Dermis microvascular lymphatic vessel endothelial cell (primary cell): Measurements from ENCODE around the gene LRP1B. TPM values are rescaled to one million over a fixed set of nuclear protein-coding genes. Genes with fewer than 3 reads are reported as not detected.

Experiments
- DNase-seq, 2 donors: peaks; one replicate each; pipeline versions ENCODE4 v3.0.0 to v3.0.0-alpha.2; 2010; ENCODE audit warnings: low read depth in 2 of 2
- total RNA-seq: library from RNA; depleted of rRNA; stranded (reverse); fragments of >200 nt; gene quantifications from 2 replicates; pipeline ENCODE4 v1.2.1, GENCODE V29; 2014

Gene LRP1B
- total RNA-seq, 1 donor from 2014 or later, result 0.13 TPM

GRCh38 chr2:142042536-142043199 lies 88.1 kb downstream of the LRP1B start:
- no peak for DNase-seq

- no peak for DNase-seq
These were observed 88.8 kb downstream of the LRP1B start for GRCh38 chr2:142041996-142042395.

- DNase-seq, result no peak
These were observed 89.7 kb downstream of the LRP1B start for GRCh38 chr2:142041105-142041504.

DNA sequence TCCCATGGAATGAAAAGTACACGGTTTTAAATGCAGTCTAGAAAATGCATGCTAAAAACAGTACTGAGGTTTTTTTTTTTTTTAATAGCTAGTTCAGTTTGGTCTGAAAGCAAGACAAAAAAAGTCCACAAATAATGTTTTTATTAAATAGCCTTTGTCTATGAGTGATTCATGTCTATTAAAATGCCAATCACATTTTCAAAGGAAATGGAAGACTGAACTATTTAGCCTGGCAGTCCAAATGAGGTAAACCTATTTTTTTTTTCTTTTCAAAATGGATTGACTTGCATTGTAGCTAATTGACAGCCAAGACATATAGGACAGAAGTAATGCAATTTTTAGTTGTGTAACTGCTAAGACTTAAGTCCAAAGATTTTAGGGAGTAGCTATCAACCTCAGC lies 90.3 kb downstream of the LRP1B start:
- no peak for DNase-seq

DNA sequence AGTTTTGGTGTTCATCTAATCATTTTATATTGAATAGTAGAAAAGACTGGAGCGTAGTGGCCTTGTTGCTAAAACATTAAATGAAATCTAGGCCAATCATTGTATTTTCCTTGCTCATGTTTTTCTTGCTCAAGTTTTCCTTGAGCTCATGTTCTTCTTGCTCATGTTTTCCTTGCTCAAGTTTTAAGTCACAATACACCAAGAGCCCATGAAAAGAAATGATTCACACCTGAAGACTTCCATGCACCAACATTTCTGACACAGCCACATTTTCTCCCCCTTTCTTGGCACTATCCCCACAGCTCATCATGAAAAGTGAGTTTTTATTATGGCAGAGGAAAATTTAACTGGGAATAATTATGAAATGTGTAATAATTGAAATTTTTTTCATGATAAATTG lies 92.0 kb downstream of the LRP1B start:
- no peak for DNase-seq

DNA sequence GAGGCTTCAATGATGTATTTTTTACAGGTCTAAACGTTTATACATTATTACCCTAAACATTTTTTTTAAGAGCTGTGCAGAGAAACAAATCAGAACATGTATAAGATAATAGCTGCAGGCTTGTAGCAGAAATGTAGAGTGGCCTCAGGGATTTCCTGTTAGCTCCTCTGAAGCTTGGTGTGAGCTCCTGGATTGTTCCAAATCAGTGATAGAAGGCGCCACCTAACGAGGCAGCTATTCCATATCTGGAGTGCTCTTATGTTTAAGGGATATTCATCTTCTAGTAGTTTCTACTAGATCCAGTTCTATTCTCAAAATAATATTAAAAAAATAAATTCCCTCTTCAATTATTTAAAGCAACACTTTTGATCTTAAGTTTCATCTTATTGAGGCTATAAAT lies 93.1 kb downstream of the LRP1B start:
- no peak for DNase-seq

DNA sequence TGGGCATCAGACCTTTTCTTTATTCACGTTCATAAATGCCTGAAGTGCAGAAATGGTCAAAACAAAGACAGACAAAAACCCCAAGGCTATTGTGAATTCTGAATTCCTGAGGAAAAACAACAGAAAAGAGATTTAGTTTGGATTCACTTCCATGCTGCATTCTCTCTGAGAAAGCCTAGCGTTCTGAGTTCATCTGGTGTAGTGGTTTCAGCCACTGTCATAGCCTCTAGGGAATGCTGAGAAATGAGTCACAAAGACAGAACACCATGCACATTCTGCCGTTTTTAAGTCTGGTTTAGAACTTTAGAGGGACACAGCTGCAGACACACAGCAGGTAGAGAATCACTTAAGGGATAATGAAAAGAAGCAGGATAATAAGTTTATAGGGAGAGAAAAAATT lies 93.8 kb downstream of the LRP1B start:
- DNase-seq, result no peak

DNA sequence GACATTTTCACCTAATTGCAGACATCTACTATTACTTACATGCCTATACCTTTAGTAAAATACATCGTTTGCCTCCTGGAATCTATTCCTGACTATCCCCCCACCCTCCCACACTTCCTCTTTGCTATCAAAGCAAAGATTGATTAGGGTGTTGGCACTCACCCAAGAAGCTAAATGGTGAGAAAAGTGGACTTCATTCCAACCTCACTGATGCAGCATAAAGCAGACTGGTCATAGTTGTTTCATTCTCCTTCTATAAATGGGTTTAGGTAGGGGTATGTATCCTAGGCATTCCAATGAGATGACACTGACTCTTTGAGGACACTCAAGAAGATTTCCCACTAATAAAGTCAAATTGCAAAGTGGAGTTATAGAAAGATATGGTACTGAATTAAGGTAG lies 97.4 kb downstream of the LRP1B start:
- no peak for DNase-seq

DNA sequence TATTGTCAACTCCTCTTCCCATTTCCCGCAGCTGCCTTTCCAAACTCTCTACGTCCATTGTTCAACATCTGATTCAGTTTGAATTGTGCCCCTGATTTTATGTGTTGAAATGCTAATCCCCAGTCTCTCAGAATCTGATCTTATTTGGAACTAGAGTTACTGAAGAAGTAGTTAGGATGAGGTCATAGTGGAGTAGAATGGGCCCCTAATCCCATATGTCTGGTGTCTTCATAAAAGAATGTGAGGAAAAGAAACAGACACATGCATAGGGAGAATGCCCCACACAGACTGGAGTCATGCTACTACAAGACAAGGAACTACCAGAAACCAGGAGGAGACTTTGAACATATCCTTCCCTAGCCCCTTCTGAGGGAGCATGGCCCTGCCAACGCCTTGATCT lies 99.2 kb downstream of the LRP1B start:
- no peak for DNase-seq

GRCh38 chr2:142030735-142031134 lies 100.1 kb downstream of the LRP1B start:
- DNase-seq, result no peak

- no peak for DNase-seq
These were observed 100.8 kb downstream of the LRP1B start for GRCh38 chr2:142029974-142030373.

- DNase-seq, result no peak
These were observed 105.4 kb downstream of the LRP1B start for GRCh38 chr2:142025394-142025793.

- no peak for DNase-seq
These were observed 110.4 kb downstream of the LRP1B start for GRCh38 chr2:142020368-142020767.

DNA sequence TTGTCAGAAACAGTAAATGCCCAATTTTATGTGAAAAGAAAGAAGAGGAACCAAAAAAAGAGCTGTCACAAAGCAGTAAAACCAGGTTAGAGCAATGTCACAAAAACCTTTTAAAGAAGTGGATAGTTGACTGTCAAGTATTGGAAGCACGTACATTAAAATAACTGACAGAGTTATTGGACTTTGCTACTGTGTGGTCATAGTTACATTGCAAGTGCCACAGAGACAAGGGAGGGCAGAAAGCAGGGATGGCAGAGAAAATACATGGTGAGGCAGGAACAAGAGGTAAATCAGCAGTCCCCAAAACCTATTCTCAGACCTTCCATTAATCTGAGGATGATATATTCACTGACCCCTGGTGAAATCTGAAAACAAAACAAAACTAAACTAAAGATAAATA lies 116.3 kb downstream of the LRP1B start:
- no peak for DNase-seq

DNA sequence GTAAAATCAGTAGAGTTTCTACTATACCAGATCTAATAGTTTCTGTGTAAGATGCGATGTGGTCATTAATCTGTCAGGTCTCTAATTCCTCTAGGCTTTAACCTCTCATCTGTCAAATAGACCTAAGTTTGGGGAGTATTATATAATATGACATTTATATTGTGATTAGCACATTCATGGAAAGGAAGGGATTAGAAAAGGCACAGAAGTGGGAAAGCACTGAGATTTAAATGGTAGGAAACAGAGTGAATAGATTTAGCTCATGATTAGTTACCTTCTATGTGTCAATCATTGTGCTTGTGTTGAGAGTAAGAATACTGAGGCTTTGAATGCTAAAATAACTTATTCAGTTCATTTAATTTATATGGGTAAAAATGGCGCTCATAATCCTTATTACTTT lies 118.0 kb downstream of the LRP1B start:
- no peak for DNase-seq

DNA sequence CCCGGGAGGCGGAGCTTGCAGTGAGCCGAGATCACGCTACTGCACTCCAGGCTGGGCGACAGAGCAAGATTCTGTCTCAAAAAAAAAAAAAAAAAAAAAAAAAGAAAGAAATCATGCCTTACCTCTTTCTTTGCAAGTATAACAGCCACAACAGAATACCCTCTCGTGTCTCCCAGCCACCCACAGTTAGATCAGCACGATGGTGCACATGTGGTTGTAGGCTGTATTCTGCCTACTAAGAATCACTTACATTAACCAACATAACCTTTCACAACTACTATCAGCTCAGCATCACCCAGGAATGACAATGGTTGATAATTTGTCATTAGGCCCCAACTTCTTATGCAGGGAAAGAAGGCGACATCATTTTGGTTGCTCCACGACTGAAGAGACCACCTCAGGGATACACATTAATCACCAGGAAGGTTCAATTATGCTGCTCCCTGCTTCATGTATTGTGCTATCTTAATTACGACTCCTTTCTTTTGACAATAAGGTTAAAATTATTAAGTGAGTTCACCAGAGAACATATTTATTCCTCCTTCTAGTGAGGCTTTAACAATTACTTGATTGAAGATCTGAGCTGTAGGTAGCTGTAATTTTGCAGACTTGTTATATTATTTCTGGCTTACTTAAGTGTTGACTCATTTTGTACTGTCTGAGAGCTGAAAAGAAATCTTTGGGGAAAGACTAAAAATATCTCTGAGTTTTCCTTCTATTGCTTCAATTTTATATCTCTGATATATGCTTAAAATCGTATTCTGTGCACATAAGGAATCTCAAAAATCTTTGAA lies 120.1 kb downstream of the LRP1B start:
- DNase-seq, result no peak

DNA sequence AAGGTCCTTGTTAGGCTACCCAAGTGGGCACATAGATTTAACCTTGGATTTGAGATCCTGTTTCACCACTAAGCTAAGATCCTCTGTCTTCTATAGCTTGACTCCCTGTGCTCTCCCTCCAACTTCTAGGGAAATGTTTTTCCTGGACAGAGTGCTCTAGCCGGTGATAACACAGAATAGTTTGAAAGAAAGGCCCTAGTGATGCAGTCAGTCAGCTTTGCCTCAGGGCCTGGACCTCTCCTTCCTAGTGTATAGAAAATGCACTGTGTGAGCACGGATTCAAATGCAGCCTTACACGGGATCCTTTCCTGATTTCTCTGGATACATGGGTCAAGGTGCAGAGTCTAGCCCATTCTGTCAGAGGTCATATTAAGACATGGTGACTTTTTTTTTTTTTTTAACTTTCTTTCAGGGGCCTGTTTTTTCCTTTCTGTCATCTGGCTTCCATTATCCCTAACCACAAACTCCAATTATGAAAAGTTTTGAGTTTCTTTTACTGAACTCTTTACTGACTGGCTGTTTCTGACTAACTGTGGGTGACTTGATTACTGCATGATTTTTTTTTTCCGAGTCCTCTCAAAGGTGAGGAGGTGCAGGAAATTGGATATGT lies 122.6 kb downstream of the LRP1B start:
- DNase-seq, result no peak

DNA sequence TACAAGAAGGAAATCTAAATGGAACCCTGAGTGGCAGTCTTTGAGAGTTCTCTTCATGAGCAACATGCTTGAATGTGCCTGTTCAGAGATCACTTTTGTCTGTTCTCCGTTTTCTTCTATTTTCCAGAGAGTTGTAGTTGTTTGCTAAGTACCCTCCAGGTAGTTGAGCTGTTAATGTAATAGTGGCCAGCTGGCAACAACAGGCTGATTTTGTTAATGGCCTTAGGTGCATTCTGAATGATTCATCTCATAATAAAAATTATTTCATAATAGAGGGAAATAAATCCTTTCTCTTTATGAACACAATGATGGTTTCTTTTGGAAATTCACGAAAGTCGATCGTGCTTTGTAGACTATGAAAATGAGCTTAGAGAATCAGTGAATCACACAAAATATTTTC lies 136.8 kb downstream of the LRP1B start:
- no peak for DNase-seq

GRCh38 chr2:141992695-141993094 lies 138.1 kb downstream of the LRP1B start:
- no peak for DNase-seq

- no peak for DNase-seq
These were observed 162.4 kb downstream of the LRP1B start for GRCh38 chr2:141968433-141968832.

DNA sequence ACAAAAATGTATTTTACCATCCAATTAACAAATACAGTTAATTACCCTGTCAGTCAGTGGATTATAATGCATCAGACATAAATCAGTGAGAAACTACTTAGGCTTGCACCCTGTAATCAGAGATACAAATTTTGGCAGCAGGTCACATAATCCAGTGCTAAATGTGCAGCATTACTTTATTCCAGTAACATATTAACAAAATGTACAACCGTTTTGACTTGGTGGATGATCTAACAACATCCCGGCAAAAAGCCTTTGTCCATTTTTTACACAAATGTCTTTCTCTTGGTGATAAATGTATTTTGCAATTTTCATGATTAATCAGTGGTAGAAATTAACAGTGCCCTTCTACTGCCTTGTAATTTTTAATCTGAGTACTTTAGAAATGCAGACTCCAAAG lies 162.8 kb downstream of the LRP1B start:
- no peak for DNase-seq

- no peak for DNase-seq
These were observed 163.3 kb downstream of the LRP1B start for GRCh38 chr2:141967503-141967902.

DNA sequence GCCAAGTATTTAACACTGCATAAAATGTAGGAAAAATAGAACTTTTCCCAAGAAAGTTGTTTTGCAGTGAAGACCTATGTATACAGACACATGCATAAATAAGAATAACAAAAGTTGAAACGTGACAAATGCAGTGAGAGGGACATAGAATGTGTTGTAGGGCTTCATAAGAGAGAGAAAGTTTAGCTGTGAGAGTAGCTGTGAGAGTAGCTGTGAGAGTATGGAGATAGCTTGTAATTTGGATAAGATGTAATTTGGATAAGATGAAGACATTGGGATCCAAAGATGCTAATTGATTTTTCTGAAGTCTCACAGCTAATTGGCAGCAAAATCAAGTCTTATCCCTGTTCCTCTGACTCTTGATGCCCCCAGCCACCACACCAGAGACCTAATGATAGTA lies 170.9 kb downstream of the LRP1B start:
- no peak for DNase-seq
